Measurements from ENCODE around the gene MUC21.

- TF ChIP-seq CTCF (conservative IDR thresholded peaks at IDR 0.05; ENCODE audit: low read depth, low read length) (no peak), EZH2 (IDR thresholded peaks at IDR 0.05; ENCODE audit: borderline replicate concordance, low read depth, low read length, poor library complexity, severe bottlenecking) (no peak)
These were observed 10.7 kb upstream of the MUC21 start for GRCh38 chr6:30972816-30973215.

Measured in A673 (cell line).